Measurements from ENCODE around the gene PRUNE2. TPM values are rescaled to one million over a fixed set of nuclear protein-coding genes. Genes with fewer than 3 reads are reported as not detected.
A peak's percentile ranks its signal among the peaks of the same experiment; 100 is the strongest.

PRUNE2 gene
- total and polyA plus RNA-seq, 5 donors = 11.7 to 49.1 (median 41.5) TPM

DNA sequence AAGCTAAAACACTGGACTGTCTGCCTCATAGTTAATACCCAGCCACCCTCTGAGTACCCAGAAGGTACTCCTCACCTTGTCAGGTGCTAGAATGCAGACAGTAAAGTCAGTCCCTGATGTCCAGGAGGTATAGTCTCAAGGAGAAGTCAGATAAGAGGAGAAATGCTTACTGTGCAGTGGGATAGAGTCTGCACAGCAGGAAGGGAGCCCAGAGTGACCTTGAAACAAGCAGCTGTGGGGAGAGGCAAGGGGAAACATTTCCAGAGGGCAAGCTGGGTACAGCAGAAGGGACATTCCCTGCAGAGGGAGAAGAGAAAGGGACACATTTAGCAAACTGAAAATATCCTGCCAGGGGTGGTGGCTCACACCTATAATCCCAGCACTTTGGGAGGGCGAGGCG lies 324.2 kb downstream of the PRUNE2 start:
- 100% methylated on average over 2 of the region's 2 CpGs for WGBS
- Histone ChIP-seq H3K27ac (ENCODE audit: low read length) (no peak overlapping the region), H3K4me3 (ENCODE audit: low read length) (no peak overlapping the region), H3K27me3 (ENCODE audit: control insufficient read depth, insufficient read depth) (no peaks in the 10 kb centered on the region), H3K4me1 (ENCODE audit: control insufficient read depth, insufficient read depth, low read length) (no peaks in the 10 kb centered on the region), H3K9me3 (ENCODE audit: control insufficient read depth, low read length) (no peaks in the 10 kb centered on the region)
- intact Hi-C loops (cut with DNase I) = no loop called here
- no peak for ATAC-seq
- no peak for DNase-seq

GRCh38 chr9:76580820-76581219 lies 325.1 kb downstream of the PRUNE2 start:
- H3K4me3 ChIP-seq (ENCODE audit: low read length) = no peak overlapping the region
- WGBS = 72% methylated on average over 3 of the region's 3 CpGs
- no peak overlapping the region for H3K27ac ChIP-seq (ENCODE audit: low read length)
- ATAC-seq = no peak
- no peaks in the 10 kb centered on the region for H3K4me1 ChIP-seq (ENCODE audit: control insufficient read depth, insufficient read depth, low read length)
- no peaks in the 10 kb centered on the region for H3K27me3 ChIP-seq (ENCODE audit: control insufficient read depth, insufficient read depth)
- no peak for DNase-seq
- intact Hi-C loops (cut with DNase I) = no loop called here
- no peaks in the 10 kb centered on the region for H3K9me3 ChIP-seq (ENCODE audit: control insufficient read depth, low read length)

GRCh38 chr9:76580188-76580587 lies 325.7 kb downstream of the PRUNE2 start:
- ATAC-seq (no peak), DNase-seq (no peak)
- H3K27me3 ChIP-seq (ENCODE audit: control insufficient read depth, insufficient read depth) = no peaks in the 10 kb centered on the region
- H3K27ac ChIP-seq (ENCODE audit: low read length) = no peak overlapping the region
- no peak overlapping the region for H3K4me3 ChIP-seq (ENCODE audit: low read length)
- H3K4me1 ChIP-seq (ENCODE audit: control insufficient read depth, insufficient read depth, low read length) = no peaks in the 10 kb centered on the region
- WGBS = 82% methylated on average over 8 of the region's 8 CpGs
- intact Hi-C loops (cut with DNase I) = no loop called here
- H3K9me3 ChIP-seq (ENCODE audit: control insufficient read depth, low read length) = no peaks in the 10 kb centered on the region

- intact Hi-C loops (cut with DNase I) = no loop called here
Measured at GRCh38 chr9:76576344-76576743, 329.6 kb downstream of the PRUNE2 start.

DNA sequence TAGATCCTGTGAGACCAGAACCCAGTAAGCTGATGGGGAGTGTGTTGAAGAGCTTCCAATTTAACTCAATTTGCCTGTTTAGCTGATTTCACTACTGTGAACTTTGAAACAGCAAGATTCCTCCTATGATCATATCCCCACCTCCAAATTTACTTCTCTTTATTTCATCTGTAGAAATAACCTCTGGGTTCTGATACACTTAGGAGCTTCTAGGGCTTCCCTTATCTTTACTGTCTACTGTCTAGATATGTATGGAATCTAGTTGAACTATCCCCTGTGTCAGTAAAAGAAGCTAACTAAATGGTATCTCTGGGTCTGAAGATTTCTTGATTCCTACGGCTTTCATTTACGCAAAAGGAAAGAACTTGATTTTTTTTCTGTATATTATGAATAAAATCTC lies 330.2 kb downstream of the PRUNE2 start:
- no peak for ATAC-seq
- intact Hi-C loops (cut with DNase I) = no loop called here
- Histone ChIP-seq H3K4me3 (ENCODE audit: low read length) (no peak overlapping the region), H3K27me3 (ENCODE audit: control insufficient read depth, insufficient read depth) (no peaks in the 10 kb centered on the region), H3K27ac (ENCODE audit: low read length) (no peak overlapping the region), H3K4me1 (ENCODE audit: control insufficient read depth, insufficient read depth, low read length) (no peaks in the 10 kb centered on the region), H3K9me3 (ENCODE audit: control insufficient read depth, low read length) (no peaks in the 10 kb centered on the region)
- 94% methylated on average over 2 of the region's 2 CpGs for WGBS
- no peak for DNase-seq

More at GRCh38 chr9:76576344-76576743, 329.6 kb downstream of the PRUNE2 start:
- no peak overlapping the region for H3K27ac ChIP-seq (ENCODE audit: low read length)
- peak in 2 of 3 donors; percentile 36 to 54 for DNase-seq
- H3K4me1 ChIP-seq (ENCODE audit: control insufficient read depth, insufficient read depth, low read length) = no peaks in the 10 kb centered on the region
- WGBS = 66% methylated on average over 5 of the region's 5 CpGs
- H3K27me3 ChIP-seq (ENCODE audit: control insufficient read depth, insufficient read depth) = no peaks in the 10 kb centered on the region
- no peaks in the 10 kb centered on the region for H3K9me3 ChIP-seq (ENCODE audit: control insufficient read depth, low read length)
- ATAC-seq = peak; percentile 35 to 48
- H3K4me3 ChIP-seq (ENCODE audit: low read length) = no peak overlapping the region

GRCh38 chr9:76573905-76574760 lies 331.8 kb downstream of the PRUNE2 start:
- DNase-seq (peak in 1 of 3 donors; percentile 45), ATAC-seq (peak in 1 of 2 donors; percentile 17)
- intact Hi-C loops (cut with DNase I) = no loop called here
- H3K27me3 ChIP-seq (ENCODE audit: control insufficient read depth, insufficient read depth) = no peaks in the 10 kb centered on the region
- no peaks in the 10 kb centered on the region for H3K9me3 ChIP-seq (ENCODE audit: control insufficient read depth, low read length)
- H3K4me1 ChIP-seq (ENCODE audit: control insufficient read depth, insufficient read depth, low read length) = no peaks in the 10 kb centered on the region
- H3K4me3 ChIP-seq (ENCODE audit: low read length) = no peak overlapping the region
- no peak overlapping the region for H3K27ac ChIP-seq (ENCODE audit: low read length)
- WGBS = 86% methylated on average over 9 of the region's 9 CpGs

DNA sequence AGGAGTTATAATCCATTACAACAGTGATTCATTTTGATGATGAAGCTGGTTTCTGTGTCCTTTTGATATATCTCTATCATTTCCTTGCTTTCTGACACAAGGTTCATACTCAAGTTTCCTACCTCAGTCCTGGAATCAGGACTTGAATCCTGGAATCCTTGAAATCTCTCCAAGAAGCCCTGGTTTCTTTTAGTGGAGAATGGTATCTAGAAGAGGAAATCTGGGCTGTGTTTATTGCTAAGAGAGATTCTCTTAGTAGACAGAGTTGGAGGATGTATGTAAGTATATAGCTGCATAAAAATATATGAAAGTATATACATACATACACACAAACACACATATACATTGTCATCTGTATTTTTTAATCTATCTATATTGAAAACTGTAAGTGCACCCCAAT lies 332.5 kb downstream of the PRUNE2 start:
- no peaks in the 10 kb centered on the region for H3K27me3 ChIP-seq (ENCODE audit: control insufficient read depth, insufficient read depth)
- DNase-seq = no peak
- H3K4me1 ChIP-seq (ENCODE audit: control insufficient read depth, insufficient read depth, low read length) = no peaks in the 10 kb centered on the region
- H3K4me3 ChIP-seq (ENCODE audit: low read length) = no peak overlapping the region
- intact Hi-C loops (cut with DNase I) = no loop called here
- ATAC-seq = no peak
- H3K9me3 ChIP-seq (ENCODE audit: control insufficient read depth, low read length) = no peaks in the 10 kb centered on the region
- H3K27ac ChIP-seq (ENCODE audit: low read length) = no peak overlapping the region

DNA sequence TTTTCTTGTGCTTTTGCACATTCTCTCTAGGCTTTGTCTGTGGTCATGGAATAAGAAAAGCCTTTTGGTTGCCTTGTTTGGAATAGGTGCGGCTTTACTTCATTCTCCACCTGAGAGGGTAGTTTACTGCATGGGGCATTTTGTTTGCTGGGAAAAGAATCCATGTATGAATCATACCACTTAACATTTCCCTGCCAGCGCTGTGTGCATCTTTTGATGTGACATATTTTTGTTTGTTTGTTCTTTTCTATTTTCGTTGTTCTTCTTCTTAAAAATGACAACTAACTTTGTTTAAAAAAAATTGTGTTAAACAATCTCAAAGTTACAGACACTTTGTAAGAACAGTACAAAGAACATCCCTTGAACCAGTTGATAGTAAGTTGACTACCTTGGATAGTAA lies 333.8 kb downstream of the PRUNE2 start:
- DNase-seq = no peak
- ATAC-seq = no peak
- Histone ChIP-seq H3K4me1 (ENCODE audit: control insufficient read depth, insufficient read depth, low read length) (no peaks in the 10 kb centered on the region), H3K4me3 (ENCODE audit: low read length) (peak overlapping the region; percentile 69), H3K9me3 (ENCODE audit: control insufficient read depth, low read length) (no peaks in the 10 kb centered on the region), H3K27ac (ENCODE audit: low read length) (no peak overlapping the region), H3K27me3 (ENCODE audit: control insufficient read depth, insufficient read depth) (no peaks in the 10 kb centered on the region)
- intact Hi-C loops (cut with DNase I) = no loop called here
- 91% methylated on average over 3 of the region's 3 CpGs for WGBS

DNA sequence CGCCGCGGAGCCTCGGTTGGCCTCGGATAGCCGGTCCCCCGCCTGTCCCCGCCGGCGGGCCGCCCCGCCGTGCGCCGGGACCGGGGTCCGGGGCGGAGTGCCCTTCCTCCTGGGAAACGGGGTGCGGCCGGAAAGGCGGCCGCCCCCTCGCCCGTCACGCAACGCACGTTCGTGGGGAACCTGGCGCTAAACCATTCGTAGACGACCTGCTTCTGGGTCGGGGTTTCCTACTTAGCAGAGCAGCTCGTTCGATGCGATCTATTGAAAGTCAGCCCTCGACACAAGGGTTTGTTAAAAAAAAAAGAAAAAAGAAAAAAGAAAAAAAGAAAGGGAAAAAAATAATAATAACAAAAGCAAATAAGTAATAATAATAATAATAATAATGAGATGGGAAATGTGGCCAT lies 334.2 kb downstream of the PRUNE2 start:
- intact Hi-C loops (cut with DNase I) = no loop called here

DNA sequence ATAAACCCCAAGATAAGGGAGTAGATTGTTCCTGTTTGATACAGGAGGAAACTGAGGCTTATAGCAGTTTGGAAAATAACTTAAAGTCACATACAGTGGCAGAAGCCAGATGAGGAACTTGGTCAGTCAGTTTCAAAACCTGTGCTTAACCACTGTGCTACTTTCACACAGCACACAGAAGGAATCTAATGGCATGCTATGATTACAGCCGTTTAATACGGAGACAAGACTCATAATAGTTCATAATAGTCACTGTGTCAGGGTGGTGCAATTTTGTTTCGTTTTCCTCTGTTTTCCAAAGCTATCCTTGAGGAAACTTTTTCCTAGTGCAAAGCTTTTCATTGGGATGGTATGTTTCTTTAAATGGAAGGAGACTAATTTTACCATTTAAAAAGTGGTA lies 334.6 kb downstream of the PRUNE2 start:
- peak overlapping the region; percentile 69 for H3K4me3 ChIP-seq (ENCODE audit: low read length)
- 30% methylated on average over 3 of the region's 3 CpGs for WGBS
- no peaks in the 10 kb centered on the region for H3K27me3 ChIP-seq (ENCODE audit: control insufficient read depth, insufficient read depth)
- H3K27ac ChIP-seq (ENCODE audit: low read length) = no peak overlapping the region
- H3K4me1 ChIP-seq (ENCODE audit: control insufficient read depth, insufficient read depth, low read length) = no peaks in the 10 kb centered on the region
- ATAC-seq = peak; percentile 40 to 68
- intact Hi-C loops (cut with DNase I) = no loop called here
- DNase-seq = no peak
- no peaks in the 10 kb centered on the region for H3K9me3 ChIP-seq (ENCODE audit: control insufficient read depth, low read length)

More for the DNA sequence above, 334.2 kb downstream of the PRUNE2 start:
- H3K4me3 ChIP-seq (ENCODE audit: low read length) = peak overlapping the region; percentile 69
- no peaks in the 10 kb centered on the region for H3K27me3 ChIP-seq (ENCODE audit: control insufficient read depth, insufficient read depth)
- WGBS = 10% methylated on average over 37 of the region's 37 CpGs
- peak; percentile 27 to 67 (median 64) for DNase-seq
- no peaks in the 10 kb centered on the region for H3K4me1 ChIP-seq (ENCODE audit: control insufficient read depth, insufficient read depth, low read length)
- H3K27ac ChIP-seq (ENCODE audit: low read length) = no peak overlapping the region
- no peaks in the 10 kb centered on the region for H3K9me3 ChIP-seq (ENCODE audit: control insufficient read depth, low read length)
- ATAC-seq = peak in 1 of 2 donors; percentile 62

- no peaks in the 10 kb centered on the region for H3K4me1 ChIP-seq (ENCODE audit: control insufficient read depth, insufficient read depth, low read length)
- no peak overlapping the region for H3K27ac ChIP-seq (ENCODE audit: low read length)
- H3K9me3 ChIP-seq (ENCODE audit: control insufficient read depth, low read length) = no peaks in the 10 kb centered on the region
- DNase-seq (no peak), ATAC-seq (no peak)
- 96% methylated on average over 2 of the region's 2 CpGs for WGBS
- intact Hi-C loops (cut with DNase I) = no loop called here
- no peaks in the 10 kb centered on the region for H3K27me3 ChIP-seq (ENCODE audit: control insufficient read depth, insufficient read depth)
- peak overlapping the region; percentile 69 for H3K4me3 ChIP-seq (ENCODE audit: low read length)
Measured at GRCh38 chr9:76570826-76571225, 335.1 kb downstream of the PRUNE2 start.
